Psoas muscle (tissue), 8 donors: ENCODE data around the gene ISY1. TPM values are rescaled to one million over a fixed set of nuclear protein-coding genes. Genes with fewer than 3 reads are reported as not detected.

ENCODE experiments used
- ATAC-seq, 4 donors: fragments of 200-7000 bp; cut with Tn5 transposase; one replicate each; pipeline ENCODE4 v1.9.1; 2020; ENCODE audit warnings: moderate library complexity in 3 of 4, mild to moderate bottlenecking in 2 of 4
- DNase-seq, 2 donors: peaks; one replicate each; pipeline ENCODE4 v3.0.0-alpha.2; 2020
- H3K27ac ChIP-seq: fragments of 200-600 bp; one replicate; pipeline ENCODE4 v1.8.0; 2022
- H3K27me3 ChIP-seq, 3 donors: fragments of 200-600 bp in 1 of 3; one replicate each; pipeline versions ENCODE4 v1.6.1 to v1.8.0; 2013 to 2022; ENCODE audit warnings: low read length in 2 of 3, mild to moderate bottlenecking in 2 of 3, moderate library complexity in 1 of 3; ENCODE audit not compliant: insufficient read depth in 3 of 3
- H3K36me3 ChIP-seq, 2 donors: fragments of 200-600 bp in 1 of 2; one replicate each; pipeline versions ENCODE4 v1.6.1 to v1.8.0; 2013 to 2022; ENCODE audit warnings: low read depth in 1 of 2, mild to moderate bottlenecking in 1 of 2, moderate library complexity in 1 of 2; ENCODE audit not compliant: insufficient read depth in 1 of 2
- H3K4me1 ChIP-seq: fragments of 200-600 bp; one replicate; pipeline ENCODE4 v1.8.0; 2022
- H3K4me3 ChIP-seq: fragments of 200-600 bp; one replicate; pipeline ENCODE4 v1.8.0; 2022; ENCODE audit warnings: mild to moderate bottlenecking
- H3K9me3 ChIP-seq: fragments of 200-600 bp; one replicate; pipeline ENCODE4 v1.8.0; 2022
- CTCF ChIP-seq: fragments of 200-600 bp; IDR thresholded peaks from one replicate; pipeline ENCODE4 v1.8.0; 2022; ENCODE audit warnings: antibody characterized with exemption
- WGBS, 3 donors: extraction: QIAGEN DNeasy Blood & Tissue Kit; methylation state at CpG; one replicate each; pipeline versions ENCODE4 v1.1.6 to v1.1.7; 2013; 5-methylcytosine and 5-hydroxymethylcytosine counted together
- intact Hi-C, 2 donors: fragments of 100-400 bp; cut with DNase I; formaldehyde crosslinking; loops; one replicate each; pipeline versions ENCODE4 v1.11.0 to v1.14.2; 2022
- polyA plus RNA-seq, 3 donors: library from polyadenylated mRNA; stranded (reverse); fragments of 200-250 nt; gene quantifications; one replicate each; pipeline ENCODE4 v1.2.3, GENCODE V29; 2013
- total RNA-seq, 4 donors: library from RNA; stranded (reverse); fragmentation: NEBNext Ultra II Directional in 2 of 4; extraction: Animal tissue kit (Norgen Biotek cat#: 25700) in 2 of 4; gene quantifications; one replicate each; pipeline versions ENCODE4 v1.2.1 to v1.2.4, GENCODE V29; 2021 to 2023
- donor health status: healthy with polysubstance abuse.
- donor health status: DM: no; HTN: no; CAD: no; lungs with moderate emphysema.
- donor health status: Bipolar disorder and iron deficiency.
- donor health status: healthy.
- donor health status: DM: yes; HTN: yes; CAD: no.
- donor health status: DM: no; HTN: no; CAD: no.
- donor health status: DM: no; HTN: no; CAD: no.
- donor health status: DM: yes; HTN: yes; CAD: no.

Gene ISY1
- total and polyA plus RNA-seq, 7 donors, result 25.9 to 56.0 (median 33.2) TPM

- Histone ChIP-seq H3K36me3 (no peaks in the 10 kb centered on the region), H3K4me3 (no peak overlapping the region), H3K4me1 (peaks cover 6% of the 10 kb centered on the region), H3K27me3 (no peaks in the 10 kb centered on the region), H3K9me3 (no peaks in the 10 kb centered on the region), H3K27ac (no peak overlapping the region)
- ATAC-seq (no peak), DNase-seq (no peak)
- intact Hi-C loops, result no loop called here
- WGBS, 3 donors, result 90 to 93% (median 93%) methylated on average over 12 of the region's 12 CpGs
- TF ChIP-seq CTCF, result no peak
Measured at GRCh38 chr3:129085165-129085715, 75.6 kb downstream of the ISY1 start.

- 84 to 88% (median 84%) methylated on average over 6 of the region's 6 CpGs for WGBS, 3 donors
- no peak for TF ChIP-seq CTCF
- Histone ChIP-seq H3K4me1 (peaks cover 6% of the 10 kb centered on the region), H3K36me3 (no peaks in the 10 kb centered on the region), H3K27me3 (no peaks in the 10 kb centered on the region), H3K9me3 (no peaks in the 10 kb centered on the region), H3K4me3 (no peak overlapping the region), H3K27ac (no peak overlapping the region)
- ATAC-seq (no peak), DNase-seq (no peak)
- intact Hi-C loops, result no loop called here
Measured at GRCh38 chr3:129084501-129084900, 76.4 kb downstream of the ISY1 start.

GRCh38 chr3:129082026-129082425 lies 78.8 kb downstream of the ISY1 start:
- TF ChIP-seq CTCF, result no peak
- ATAC-seq (no peak), DNase-seq (no peak)
- no peaks in the 10 kb centered on the region for H3K9me3 ChIP-seq
- peaks cover 2% of the 10 kb centered on the region for H3K4me1 ChIP-seq
- 73 to 75% (median 74%) methylated on average over 9 of the region's 9 CpGs for WGBS, 3 donors
- no peaks in the 10 kb centered on the region for H3K27me3 ChIP-seq
- intact Hi-C loops, result no loop called here
- H3K4me3 ChIP-seq, result no peak overlapping the region
- no peak overlapping the region for H3K27ac ChIP-seq
- H3K36me3 ChIP-seq, result no peaks in the 10 kb centered on the region

GRCh38 chr3:129081503-129081902 lies 79.4 kb downstream of the ISY1 start:
- intact Hi-C loops, result no loop called here
- Histone ChIP-seq H3K27me3 (no peaks in the 10 kb centered on the region), H3K9me3 (no peaks in the 10 kb centered on the region), H3K27ac (no peak overlapping the region), H3K4me3 (no peak overlapping the region), H3K36me3 (no peaks in the 10 kb centered on the region), H3K4me1 (no peaks in the 10 kb centered on the region)
- DNase-seq, result no peak
- WGBS, 3 donors, result 54 to 66% (median 57%) methylated on average over 8 of the region's 8 CpGs
- ATAC-seq, result no peak
- no peak for TF ChIP-seq CTCF

GRCh38 chr3:129078510-129078909 lies 82.4 kb downstream of the ISY1 start:
- H3K4me3 ChIP-seq, result no peak overlapping the region
- H3K27me3 ChIP-seq, result no peaks in the 10 kb centered on the region
- ATAC-seq, result no peak
- intact Hi-C loops, result no loop called here
- no peak overlapping the region for H3K27ac ChIP-seq
- DNase-seq, result no peak
- no peaks in the 10 kb centered on the region for H3K4me1 ChIP-seq
- TF ChIP-seq CTCF, result no peak
- no peaks in the 10 kb centered on the region for H3K9me3 ChIP-seq
- WGBS, 3 donors, result 66 to 76% (median 74%) methylated on average over 8 of the region's 8 CpGs
- H3K36me3 ChIP-seq, result no peaks in the 10 kb centered on the region
